GM20000 (cell line): Measurements from ENCODE around the gene RBFOX2.

ENCODE experiments used
- DNase-seq: peaks from one replicate; pipeline ENCODE4 v3.0.0; 2012; ENCODE audit warnings: low spot score
- CTCF ChIP-seq: IDR thresholded peaks from 2 replicates; pipeline ENCODE4 v1.5.1; 2012; ENCODE audit warnings: mild to moderate bottlenecking, control low read depth; ENCODE audit errors: extremely low read depth, missing control alignments

RBFOX2 gene

GRCh38 chr22:35972559-35972958, 56.1 kb downstream of the RBFOX2 start:
- no peak for DNase-seq
- no peak for TF ChIP-seq CTCF

- TF ChIP-seq CTCF = no peak
- no peak for DNase-seq
These were observed 57.0 kb downstream of the RBFOX2 start for GRCh38 chr22:35971456-35972119.

- DNase-seq = no peak
These were observed 57.8 kb downstream of the RBFOX2 start for GRCh38 chr22:35970616-35971455.

GRCh38 chr22:35967046-35967397, 61.6 kb downstream of the RBFOX2 start:
- no peak for TF ChIP-seq CTCF
- no peak for DNase-seq

More at GRCh38 chr22:35970616-35971455, 57.8 kb downstream of the RBFOX2 start:
- no peak for TF ChIP-seq CTCF

- DNase-seq = no peak
- no peak for TF ChIP-seq CTCF
These were observed 62.1 kb downstream of the RBFOX2 start for GRCh38 chr22:35966314-35967045.

- no peak for TF ChIP-seq CTCF
- no peak for DNase-seq
These were observed 65.3 kb downstream of the RBFOX2 start for GRCh38 chr22:35963237-35963810.
